Neutrophil (primary cell): Measurements from ENCODE around the gene HMGCL.
"Not testable (repeated sequence)": the region's sequence is repeated elsewhere in the genome, so short reads cannot be mapped to it uniquely, and the experiment has no call there.

Source experiments
- H3K27ac ChIP-seq: fragments of 200-600 bp; sonication (generic); 2 replicates; pipeline ENCODE4 v1.5.1; 2016; ENCODE audit warnings: mild to moderate bottlenecking, moderate library complexity
- H3K27me3 ChIP-seq: fragments of 200-600 bp; sonication (generic); 2 replicates; pipeline ENCODE4 v1.6.0; 2016; ENCODE audit warnings: mild to moderate bottlenecking
- H3K36me3 ChIP-seq: fragments of 200-600 bp; sonication (generic); 2 replicates; pipeline ENCODE4 v1.5.1; 2017
- H3K4me1 ChIP-seq, 2 experiments: fragments of 200-600 bp in 1 of 2; sonication (generic) in 1 of 2; 1 replicate in 1 of 2; 2 replicates in 1 of 2; pipeline versions ENCODE4 v1.5.1 to v1.6.1; 2013 to 2016; ENCODE audit warnings: low read depth in 1 of 2, low read length in 1 of 2, mild to moderate bottlenecking in 1 of 2, moderate library complexity in 1 of 2; ENCODE audit not compliant: control insufficient read depth in 1 of 2, insufficient read depth in 1 of 2
- H3K4me3 ChIP-seq, 2 experiments: fragments of 200-600 bp in 1 of 2; sonication (generic) in 1 of 2; 1 replicate in 1 of 2; 2 replicates in 1 of 2; pipeline ENCODE4 v1.5.1; 2013 to 2016; ENCODE audit warnings: low read depth in 1 of 2, low read length in 1 of 2, mild to moderate bottlenecking in 1 of 2, moderate library complexity in 1 of 2
- H3K9me3 ChIP-seq: fragments of 200-600 bp; sonication (generic); 2 replicates; pipeline ENCODE4 v1.5.1; 2016
- TF ChIP-seq, protein P1 (sequence below): fragments of 200-600 bp; sonication (generic); IDR thresholded peaks from 2 replicates; pipeline ENCODE4 v1.5.1; 2016; ENCODE audit warnings: antibody characterized with exemption

HMGCL gene

GRCh38 chr1:23797478-23798448 is 27.5 kb downstream of the HMGCL start:
- no peak overlapping the region for H3K27ac ChIP-seq
- TF ChIP-seq, protein P1, sequence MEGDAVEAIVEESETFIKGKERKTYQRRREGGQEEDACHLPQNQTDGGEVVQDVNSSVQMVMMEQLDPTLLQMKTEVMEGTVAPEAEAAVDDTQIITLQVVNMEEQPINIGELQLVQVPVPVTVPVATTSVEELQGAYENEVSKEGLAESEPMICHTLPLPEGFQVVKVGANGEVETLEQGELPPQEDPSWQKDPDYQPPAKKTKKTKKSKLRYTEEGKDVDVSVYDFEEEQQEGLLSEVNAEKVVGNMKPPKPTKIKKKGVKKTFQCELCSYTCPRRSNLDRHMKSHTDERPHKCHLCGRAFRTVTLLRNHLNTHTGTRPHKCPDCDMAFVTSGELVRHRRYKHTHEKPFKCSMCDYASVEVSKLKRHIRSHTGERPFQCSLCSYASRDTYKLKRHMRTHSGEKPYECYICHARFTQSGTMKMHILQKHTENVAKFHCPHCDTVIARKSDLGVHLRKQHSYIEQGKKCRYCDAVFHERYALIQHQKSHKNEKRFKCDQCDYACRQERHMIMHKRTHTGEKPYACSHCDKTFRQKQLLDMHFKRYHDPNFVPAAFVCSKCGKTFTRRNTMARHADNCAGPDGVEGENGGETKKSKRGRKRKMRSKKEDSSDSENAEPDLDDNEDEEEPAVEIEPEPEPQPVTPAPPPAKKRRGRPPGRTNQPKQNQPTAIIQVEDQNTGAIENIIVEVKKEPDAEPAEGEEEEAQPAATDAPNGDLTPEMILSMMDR: no peak
- H3K9me3 ChIP-seq: no peaks in the 10 kb centered on the region
- no peak overlapping the region for H3K4me3 ChIP-seq
- peaks cover 19 to 23% of the 10 kb centered on the region in 2 experiments for H3K4me1 ChIP-seq
- H3K36me3 ChIP-seq: peaks cover 60% of the 10 kb centered on the region
- no peaks in the 10 kb centered on the region for H3K27me3 ChIP-seq

DNA sequence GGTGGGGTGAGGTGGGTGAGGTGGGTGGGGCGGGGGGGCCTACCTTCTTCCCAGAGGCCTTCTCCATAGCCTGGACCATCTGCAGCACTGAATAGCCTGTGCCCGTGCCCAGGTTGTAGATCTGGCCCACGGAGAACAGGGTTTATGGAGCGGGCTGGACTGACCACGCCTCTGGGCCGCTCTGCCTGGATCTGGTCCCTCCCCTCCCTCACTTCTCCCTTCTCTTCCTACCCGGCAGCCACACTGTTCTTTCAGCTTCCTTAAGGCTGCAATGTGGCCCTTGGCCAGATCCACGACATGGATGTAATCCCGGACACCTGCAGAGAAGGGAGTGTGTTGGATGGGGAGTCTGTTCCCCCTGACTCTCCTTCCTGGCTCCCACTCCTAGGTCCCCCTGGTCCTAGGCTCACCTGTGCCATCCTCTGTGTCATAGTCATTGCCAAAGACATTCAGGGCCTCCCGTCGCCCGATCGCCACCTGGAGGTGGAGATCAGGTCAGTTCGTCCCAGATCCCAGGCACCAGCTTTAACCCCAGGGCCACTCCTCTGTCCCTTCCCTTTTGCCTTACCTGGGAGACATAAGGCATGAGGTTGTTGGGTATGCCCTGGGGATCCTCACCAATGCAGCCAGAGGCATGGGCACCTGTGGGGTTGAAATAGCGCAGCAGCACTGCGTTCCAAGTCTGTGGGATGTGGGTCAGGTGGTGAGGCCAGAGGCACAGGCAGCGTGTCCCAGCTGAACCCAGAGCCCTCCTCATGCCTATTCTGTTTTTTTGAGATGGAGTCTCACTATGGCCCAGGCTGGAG is 28.6 kb downstream of the HMGCL start:
- Histone ChIP-seq H3K9me3 (no peaks in the 10 kb centered on the region), H3K4me3 (no peak overlapping the region), H3K27me3 (no peaks in the 10 kb centered on the region), H3K27ac (no peak overlapping the region), H3K36me3 (peaks cover 60% of the 10 kb centered on the region), H3K4me1 (peaks cover 27 to 31% of the 10 kb centered on the region in 2 experiments)
- TF ChIP-seq, protein P1: no peak

DNA sequence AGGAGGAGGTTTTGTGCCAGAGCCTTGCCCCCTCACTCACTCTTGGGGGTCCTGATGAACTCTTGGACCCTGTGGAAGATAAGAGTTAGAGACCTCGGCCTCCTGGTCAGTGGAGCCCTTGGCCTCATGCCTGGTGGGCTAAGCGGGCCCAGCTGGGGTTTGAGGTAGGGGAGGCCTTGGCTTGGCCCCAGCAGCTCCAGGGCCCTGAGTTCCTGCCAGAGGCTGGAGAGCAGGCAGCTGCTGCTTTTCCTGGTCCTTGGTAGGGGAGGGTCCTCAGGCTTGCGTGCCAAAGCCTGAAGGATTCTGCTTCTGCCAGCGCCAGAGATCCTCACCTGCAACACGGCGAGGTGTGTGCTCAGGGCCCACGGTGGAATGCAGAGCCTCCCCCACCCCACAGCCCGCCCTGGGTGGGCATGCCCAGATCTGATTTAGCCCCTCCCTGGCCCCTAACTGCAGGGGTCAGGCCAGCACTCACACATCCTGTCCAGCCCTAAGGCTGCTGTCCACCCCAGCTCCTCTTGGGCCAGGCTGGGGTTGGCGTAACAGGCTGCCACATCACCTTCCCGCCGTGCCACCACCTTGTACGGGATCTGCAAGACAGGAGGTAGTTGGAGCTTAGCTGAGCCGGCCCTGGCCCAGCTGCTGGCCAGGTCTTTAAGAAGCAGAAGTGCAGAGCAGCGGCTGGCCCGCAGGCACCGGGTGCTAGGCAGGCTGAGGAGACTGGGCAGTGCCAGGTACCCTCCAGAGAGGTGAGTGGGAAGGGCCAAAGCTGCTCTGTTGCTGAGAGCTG is 29.4 kb downstream of the HMGCL start:
- TF ChIP-seq, protein P1: no peak
- Histone ChIP-seq H3K27ac (no peak overlapping the region), H3K4me1 (peaks cover 25 to 29% of the 10 kb centered on the region in 2 experiments), H3K4me3 (no peak overlapping the region), H3K36me3 (peaks cover 60% of the 10 kb centered on the region), H3K27me3 (no peaks in the 10 kb centered on the region), H3K9me3 (no peaks in the 10 kb centered on the region)

DNA sequence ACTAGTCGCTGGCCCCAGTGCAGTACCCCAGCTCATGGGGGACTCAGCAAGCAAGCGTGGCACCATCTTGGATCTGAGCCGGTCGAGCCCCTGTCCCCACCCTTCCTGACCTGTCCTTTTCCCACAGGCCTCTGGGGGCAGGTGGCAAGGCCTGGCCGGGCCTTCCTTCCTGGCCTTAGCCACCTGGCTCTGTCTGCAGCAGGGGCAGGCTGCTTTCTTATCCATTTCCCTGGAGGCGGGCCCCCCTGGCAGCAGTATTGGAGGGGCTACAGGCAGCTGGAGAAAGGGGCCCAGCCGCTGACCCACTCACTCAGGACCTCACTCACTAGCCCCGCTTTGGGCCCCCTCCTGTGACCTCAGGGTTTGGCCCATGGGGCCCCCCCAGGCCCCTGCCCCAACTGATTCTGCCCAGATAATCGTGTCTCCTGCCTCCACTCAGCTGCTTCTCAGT is 30.5 kb downstream of the HMGCL start:
- H3K4me3 ChIP-seq, H3K9me3 ChIP-seq, H3K27me3 ChIP-seq, H3K27ac ChIP-seq: not testable (repeated sequence)
- Histone ChIP-seq H3K36me3 (peaks cover 60% of the 10 kb centered on the region), H3K4me1 (peaks cover 28 to 31% of the 10 kb centered on the region in 2 experiments)

- H3K4me3 ChIP-seq: no peak overlapping the region
- no peaks in the 10 kb centered on the region for H3K27me3 ChIP-seq
- peaks cover 60% of the 10 kb centered on the region for H3K36me3 ChIP-seq
- H3K9me3 ChIP-seq: no peaks in the 10 kb centered on the region
- H3K4me1 ChIP-seq: peaks cover 21 to 25% of the 10 kb centered on the region in 2 experiments
- TF ChIP-seq, protein P1: no peak
- H3K27ac ChIP-seq: no peak overlapping the region
Measured at GRCh38 chr1:23793861-23794731, 31.1 kb downstream of the HMGCL start.
